ENCODE measurements around the gene BRD7. TPM values are rescaled to one million over a fixed set of nuclear protein-coding genes. Genes with fewer than 3 reads are reported as not detected.

Gene BRD7
- total and polyA plus RNA-seq, 2 of the 13 experiments (the other 11 are each of a cell fraction or from before 2014, with no cell fraction given), result 82.3 to 149 TPM

DNA sequence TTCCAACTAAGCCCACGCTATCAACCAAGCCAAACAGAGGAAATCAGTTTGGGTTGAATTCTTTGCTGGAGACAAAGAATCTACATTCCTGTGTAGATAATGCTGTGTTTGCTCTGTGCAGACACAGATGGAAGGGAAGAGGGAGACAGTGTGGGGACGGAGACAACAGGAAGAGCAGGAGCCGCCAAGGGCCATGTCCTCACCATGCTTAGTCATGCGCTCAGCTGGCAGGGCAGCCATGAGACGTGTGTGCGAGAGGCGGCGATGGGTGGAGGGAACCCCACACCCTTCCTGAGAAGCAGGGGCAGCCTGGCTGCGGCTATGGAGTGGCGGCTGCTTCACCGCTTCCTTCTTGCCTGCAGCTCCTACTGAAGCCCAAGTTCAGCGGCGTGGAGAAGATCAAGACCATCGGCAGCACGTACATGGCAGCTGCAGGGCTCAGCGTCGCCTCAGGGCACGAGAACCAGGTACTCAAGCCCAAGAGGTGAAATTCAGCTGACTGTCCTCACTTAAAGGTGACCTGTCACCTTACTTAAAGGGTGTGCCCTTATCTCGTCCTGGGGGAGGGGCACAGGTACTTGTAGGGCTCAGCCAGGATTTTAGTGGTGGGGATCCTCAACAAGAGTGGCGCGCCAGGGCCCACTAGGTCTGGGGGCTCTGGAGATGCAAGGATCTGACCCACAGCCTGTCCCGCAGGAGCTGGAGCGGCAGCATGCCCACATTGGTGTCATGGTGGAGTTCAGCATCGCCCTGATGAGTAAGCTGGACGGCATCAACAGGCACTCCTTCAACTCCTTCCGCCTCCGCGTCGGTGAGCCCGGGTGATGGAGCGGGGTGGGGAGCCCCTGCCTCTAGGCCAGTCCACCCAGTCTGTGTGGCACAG is 55.0 kb downstream of the BRD7 start (continued):
- TF ChIP-seq, protein P1, sequence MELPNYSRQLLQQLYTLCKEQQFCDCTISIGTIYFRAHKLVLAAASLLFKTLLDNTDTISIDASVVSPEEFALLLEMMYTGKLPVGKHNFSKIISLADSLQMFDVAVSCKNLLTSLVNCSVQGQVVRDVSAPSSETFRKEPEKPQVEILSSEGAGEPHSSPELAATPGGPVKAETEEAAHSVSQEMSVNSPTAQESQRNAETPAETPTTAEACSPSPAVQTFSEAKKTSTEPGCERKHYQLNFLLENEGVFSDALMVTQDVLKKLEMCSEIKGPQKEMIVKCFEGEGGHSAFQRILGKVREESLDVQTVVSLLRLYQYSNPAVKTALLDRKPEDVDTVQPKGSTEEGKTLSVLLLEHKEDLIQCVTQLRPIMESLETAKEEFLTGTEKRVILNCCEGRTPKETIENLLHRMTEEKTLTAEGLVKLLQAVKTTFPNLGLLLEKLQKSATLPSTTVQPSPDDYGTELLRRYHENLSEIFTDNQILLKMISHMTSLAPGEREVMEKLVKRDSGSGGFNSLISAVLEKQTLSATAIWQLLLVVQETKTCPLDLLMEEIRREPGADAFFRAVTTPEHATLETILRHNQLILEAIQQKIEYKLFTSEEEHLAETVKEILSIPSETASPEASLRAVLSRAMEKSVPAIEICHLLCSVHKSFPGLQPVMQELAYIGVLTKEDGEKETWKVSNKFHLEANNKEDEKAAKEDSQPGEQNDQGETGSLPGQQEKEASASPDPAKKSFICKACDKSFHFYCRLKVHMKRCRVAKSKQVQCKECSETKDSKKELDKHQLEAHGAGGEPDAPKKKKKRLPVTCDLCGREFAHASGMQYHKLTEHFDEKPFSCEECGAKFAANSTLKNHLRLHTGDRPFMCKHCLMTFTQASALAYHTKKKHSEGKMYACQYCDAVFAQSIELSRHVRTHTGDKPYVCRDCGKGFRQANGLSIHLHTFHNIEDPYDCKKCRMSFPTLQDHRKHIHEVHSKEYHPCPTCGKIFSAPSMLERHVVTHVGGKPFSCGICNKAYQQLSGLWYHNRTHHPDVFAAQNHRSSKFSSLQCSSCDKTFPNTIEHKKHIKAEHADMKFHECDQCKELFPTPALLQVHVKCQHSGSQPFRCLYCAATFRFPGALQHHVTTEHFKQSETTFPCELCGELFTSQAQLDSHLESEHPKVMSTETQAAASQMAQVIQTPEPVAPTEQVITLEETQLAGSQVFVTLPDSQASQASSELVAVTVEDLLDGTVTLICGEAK (IDR thresholded peaks at IDR 0.05), result no peak
- TF ChIP-seq, protein P1 (CRISPR knock-in tag; IDR thresholded peaks at IDR 0.05), result no peak
- peak in 1 of 2 experiments; percentile 51; a peak in 1 of 4 replicates for TF ChIP-seq EP300 (IDR thresholded peaks at IDR 0.05; ENCODE audit: low read depth in 2 of 2, low read length in 2 of 2)
- TF ChIP-seq EP300 (CRISPR knock-in tag; IDR thresholded peaks at IDR 0.05; ENCODE audit: borderline replicate concordance), result peak; percentile 87
- TF ChIP-seq HOXA5 (CRISPR knock-in tag; IDR thresholded peaks at IDR 0.05), result no peak
- peak; percentile 70 for TF ChIP-seq ELF1 (CRISPR knock-in tag; IDR thresholded peaks at IDR 0.05)
- TF ChIP-seq ZNF547 (CRISPR knock-in tag; IDR thresholded peaks at IDR 0.05), result no peak
- TF ChIP-seq ZNF10 (CRISPR knock-in tag; IDR thresholded peaks at IDR 0.05; ENCODE audit: borderline replicate concordance, low read depth), result no peak
- no peak for TF ChIP-seq NPAS2 (CRISPR knock-in tag; IDR thresholded peaks at IDR 0.05; ENCODE audit: borderline replicate concordance)
- peak; percentile 22; the same call in 1 of the 2 replicates for TF ChIP-seq NR2F6 (IDR thresholded peaks at IDR 0.05)
- peak; percentile 64; the same call in 1 of the 2 replicates for TF ChIP-seq NR2F6 (CRISPR knock-in tag; IDR thresholded peaks at IDR 0.05)
- peak; percentile 59; the same call in 1 of the 2 replicates for TF ChIP-seq FOXA3 (CRISPR knock-in tag; IDR thresholded peaks at IDR 0.05)
- TF ChIP-seq ZNF7 (CRISPR knock-in tag; IDR thresholded peaks at IDR 0.05), result no peak
- TF ChIP-seq ZFP37 (CRISPR knock-in tag; IDR thresholded peaks at IDR 0.05; ENCODE audit: borderline replicate concordance), result 0 out of 2 replicates have a peak, but pooled peaks have one; percentile 23
- TF ChIP-seq THAP8 (CRISPR knock-in tag; IDR thresholded peaks at IDR 0.05; ENCODE audit: borderline replicate concordance), result no peak
- no peak for TF ChIP-seq NR2F2 (IDR thresholded peaks at IDR 0.05; ENCODE audit: borderline replicate concordance, low read depth)
- no peak for TF ChIP-seq ASH2L (IDR thresholded peaks at IDR 0.05; ENCODE audit: insufficient read length, low read depth, low read length)
- no peak for TF ChIP-seq NR1H2 (CRISPR knock-in tag; IDR thresholded peaks at IDR 0.05; ENCODE audit: borderline replicate concordance, low read depth)

Measured in HepG2 (cell line).